ENCODE results near the gene TCF23. TPM values are rescaled to one million over a fixed set of nuclear protein-coding genes. Genes with fewer than 3 reads are reported as not detected.

The TCF23 gene
- total RNA-seq, 3 donors from 2014 or later = 0.05 to 0.23 TPM; not detected in 1

DNA sequence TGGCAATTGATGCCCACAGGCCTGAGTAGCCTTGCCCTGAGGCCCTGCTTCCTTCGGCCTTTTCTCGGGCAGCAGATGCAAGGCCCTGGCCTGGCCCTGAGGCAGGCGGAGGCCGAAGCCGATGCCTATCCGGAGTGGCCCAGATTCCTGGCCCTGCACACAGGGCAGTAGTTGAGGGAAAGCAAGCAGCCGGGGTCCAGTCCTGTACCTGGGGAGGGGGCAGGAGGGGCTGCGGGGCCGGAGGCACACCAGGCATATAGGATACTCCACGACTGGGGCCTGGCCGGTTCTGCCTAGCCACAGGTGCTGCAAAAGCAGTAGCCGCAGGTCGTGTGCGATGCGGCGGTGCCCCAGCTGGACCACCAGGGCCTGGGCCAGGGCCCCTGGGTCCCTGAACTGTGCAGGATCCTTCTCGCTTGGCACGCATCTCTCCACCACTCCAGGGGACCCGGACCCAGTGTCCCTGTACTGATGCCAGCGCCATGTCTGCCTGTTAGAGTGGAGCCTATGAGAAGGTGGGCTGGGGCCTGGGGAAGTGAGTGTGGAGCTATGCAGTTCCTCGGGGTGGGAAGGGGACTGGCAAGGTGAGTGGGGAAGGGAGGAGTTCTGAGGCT lies 11.4 kb upstream of the TCF23 start:
- intact Hi-C loops (cut with DNase I, micrococcal nuclease) = no loop called here
- Histone ChIP-seq H3K4me3 (no peak overlapping the region), H3K9me3 (no peaks in the 10 kb centered on the region), H3K4me1 (ENCODE audit: low read depth) (peaks cover 9% of the 10 kb centered on the region), H3K36me3 (ENCODE audit: low read depth) (no peaks in the 10 kb centered on the region)
- TF ChIP-seq CTCF (IDR thresholded peaks at IDR 0.05) = no peak
- DNase-seq (no peak), ATAC-seq (no peak)

GRCh38 chr2:27138111-27138510 lies 10.7 kb upstream of the TCF23 start:
- H3K9me3 ChIP-seq = no peaks in the 10 kb centered on the region
- H3K36me3 ChIP-seq (ENCODE audit: low read depth) = no peaks in the 10 kb centered on the region
- no peak for TF ChIP-seq CTCF (IDR thresholded peaks at IDR 0.05)
- H3K4me3 ChIP-seq = no peak overlapping the region
- peaks cover 5% of the 10 kb centered on the region for H3K4me1 ChIP-seq (ENCODE audit: low read depth)
- DNase-seq (no peak), ATAC-seq (no peak)
- intact Hi-C loops (cut with DNase I, micrococcal nuclease) = no loop called here

DNA sequence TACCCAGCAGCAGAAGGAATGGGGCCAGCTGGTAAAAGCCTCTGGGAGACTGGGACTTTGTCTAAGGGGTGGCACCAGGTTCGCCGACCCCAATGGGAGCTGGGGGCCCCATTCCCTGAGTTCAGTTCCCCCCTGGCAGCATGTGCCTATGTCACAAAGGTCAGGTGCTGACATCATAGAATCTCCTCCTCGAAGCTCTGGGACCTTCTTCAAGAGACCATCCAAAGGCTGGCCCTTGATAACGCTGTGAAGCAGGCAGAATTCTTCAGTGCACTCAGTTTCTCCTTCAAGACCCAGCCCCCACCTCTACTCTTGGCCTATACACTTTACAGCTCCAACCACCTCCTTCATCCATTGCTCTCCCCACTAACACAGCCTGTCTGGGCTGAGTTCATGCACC lies 9.5 kb upstream of the TCF23 start, which contains the start of gene PRR30:
Gene PRR30 (minus strand): TSS at position 101 of the 400 bp plus-strand sequence. CDS start 1,081 bp downstream, outside the sequence.
- intact Hi-C loops (cut with DNase I, micrococcal nuclease) = no loop called here
- Histone ChIP-seq H3K9me3 (no peaks in the 10 kb centered on the region), H3K4me3 (no peak within 1 kb of the TSS), H3K36me3 (ENCODE audit: low read depth) (no peaks in the 10 kb centered on the region), H3K4me1 (ENCODE audit: low read depth) (no peaks in the 10 kb centered on the region)
- DNase-seq (no peak), ATAC-seq (no peak)
- no peak for TF ChIP-seq CTCF (IDR thresholded peaks at IDR 0.05)

DNA sequence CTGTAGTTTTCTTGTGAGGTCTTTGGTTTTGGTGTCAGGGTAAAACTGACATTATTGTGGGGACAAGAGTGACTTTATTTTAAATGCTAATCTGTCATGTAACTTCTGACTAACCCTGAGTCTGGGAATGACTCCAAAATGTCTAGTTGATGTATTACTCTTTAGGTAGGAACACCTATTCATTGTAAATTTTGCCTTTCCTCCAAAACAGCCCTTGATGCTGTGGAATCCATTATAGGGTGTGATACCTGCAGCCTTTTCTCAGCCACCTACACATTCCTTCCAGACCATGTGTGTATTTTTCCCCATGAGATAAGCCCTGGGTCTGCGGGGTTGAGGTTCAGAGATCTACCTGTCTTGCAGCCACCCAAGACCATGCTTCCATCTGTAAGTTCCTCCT lies 5.5 kb upstream of the TCF23 start:
- H3K4me1 ChIP-seq (ENCODE audit: low read depth) = no peaks in the 10 kb centered on the region
- H3K4me3 ChIP-seq = no peak overlapping the region
- no peak for DNase-seq
- H3K36me3 ChIP-seq (ENCODE audit: low read depth) = no peaks in the 10 kb centered on the region
- intact Hi-C loops (cut with DNase I, micrococcal nuclease) = no loop called here
- H3K9me3 ChIP-seq = no peaks in the 10 kb centered on the region
- ATAC-seq = no peak
- no peak for TF ChIP-seq CTCF (IDR thresholded peaks at IDR 0.05)

- DNase-seq (no peak), ATAC-seq (no peak)
- no peak overlapping the region for H3K4me3 ChIP-seq
- no peak for TF ChIP-seq CTCF (IDR thresholded peaks at IDR 0.05)
- intact Hi-C loops (cut with DNase I, micrococcal nuclease) = no loop called here
- H3K36me3 ChIP-seq (ENCODE audit: low read depth) = no peaks in the 10 kb centered on the region
- no peaks in the 10 kb centered on the region for H3K9me3 ChIP-seq
- no peaks in the 10 kb centered on the region for H3K4me1 ChIP-seq (ENCODE audit: low read depth)
These were observed 3.1 kb upstream of the TCF23 start for GRCh38 chr2:27145682-27146081.

DNA sequence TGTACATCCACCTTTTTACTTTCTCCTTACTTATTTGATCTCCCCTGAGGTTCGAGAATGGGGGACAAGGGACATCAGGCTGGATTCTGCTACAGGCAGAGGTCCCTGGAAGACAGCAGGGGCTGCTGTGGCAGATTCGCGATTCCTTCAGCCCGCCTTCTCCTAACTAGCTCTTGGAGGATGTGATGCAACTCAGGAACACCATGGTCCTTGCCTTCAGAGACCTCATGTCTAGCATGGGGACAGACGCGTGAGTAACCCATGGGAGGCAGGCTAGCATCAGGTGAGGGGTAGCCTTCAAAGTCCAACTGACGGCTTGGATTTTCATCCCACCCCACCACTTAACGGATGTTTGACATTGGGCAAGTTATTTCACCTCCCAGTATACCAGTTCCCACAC lies 869 bp upstream of the TCF23 start:
- Histone ChIP-seq H3K4me3 (no peak overlapping the region), H3K36me3 (ENCODE audit: low read depth) (no peaks in the 10 kb centered on the region), H3K4me1 (ENCODE audit: low read depth) (no peaks in the 10 kb centered on the region), H3K9me3 (no peaks in the 10 kb centered on the region)
- DNase-seq (no peak), ATAC-seq (no peak)
- intact Hi-C loops (cut with DNase I, micrococcal nuclease) = no loop called here
- no peak for TF ChIP-seq CTCF (IDR thresholded peaks at IDR 0.05)

All from mucosa of descending colon (tissue), 3 donors.